Measurements from ENCODE around the gene IER5.

GRCh38 chr1:181056560-181056959, 31.9 kb upstream of the IER5 start:
- TF ChIP-seq CTCF (IDR thresholded peaks at IDR 0.05): no peak
- no peak for TF ChIP-seq EZH2 (IDR thresholded peaks at IDR 0.05; ENCODE audit: borderline replicate concordance, insufficient read depth, low read depth, low read length, poor library complexity, severe bottlenecking)
